Kidney (tissue), 14 donors: ENCODE measurements around the gene ASCL5. TPM values are rescaled to one million over a fixed set of nuclear protein-coding genes. Genes with fewer than 3 reads are reported as not detected.

Experiments used
- DNase-seq, 5 donors: peaks; one replicate each; pipeline ENCODE4 v3.0.0-alpha.2; 2013 to 2020
- FAIRE-seq: peaks from 2 replicates; lab custom pipeline; 2012; peaks lifted over from hg19 to GRCh38; lab: Jason Lieb, UNC
- H3K27ac ChIP-seq, 2 donors: one replicate each; pipeline ENCODE4 v1.7.0; 2013; ENCODE audit warnings: low read depth in 2 of 2, low read length in 2 of 2, inconsistent platforms in 1 of 2
- H3K27me3 ChIP-seq: one replicate; pipeline ENCODE4 v1.7.1; 2013; ENCODE audit warnings: low read length, inconsistent platforms; ENCODE audit not compliant: control insufficient read depth, insufficient read depth
- H3K36me3 ChIP-seq, 3 donors: one replicate each; pipeline versions ENCODE4 v1.7.0 to v1.7.1; 2013; ENCODE audit warnings: low read length in 3 of 3, control low read depth in 1 of 3, inconsistent platforms in 1 of 3; ENCODE audit not compliant: insufficient read depth in 3 of 3, control insufficient read depth in 2 of 3
- H3K4me1 ChIP-seq, 3 donors: one replicate each; pipeline versions ENCODE4 v1.7.0 to v1.7.1; 2013; ENCODE audit warnings: low read length in 3 of 3, inconsistent platforms in 1 of 3, low read depth in 1 of 3; ENCODE audit not compliant: control insufficient read depth in 2 of 3, insufficient read depth in 2 of 3
- H3K4me3 ChIP-seq, 3 donors: one replicate each; pipeline versions ENCODE4 v1.7.0 to v1.8.1; 2013; ENCODE audit warnings: low read length in 3 of 3, control low read depth in 1 of 3, inconsistent platforms in 1 of 3
- H3K9ac ChIP-seq, 3 donors: one replicate each; pipeline versions ENCODE4 v1.7.0 to v1.7.1; 2013; ENCODE audit warnings: low read length in 3 of 3, control low read depth in 1 of 3, inconsistent platforms in 1 of 3
- H3K9me3 ChIP-seq, 3 donors: one replicate each; pipeline versions ENCODE4 v1.7.0 to v1.7.1; 2013; ENCODE audit warnings: low read length in 3 of 3, control low read depth in 1 of 3, inconsistent platforms in 1 of 3; ENCODE audit not compliant: control insufficient read depth in 2 of 3, insufficient read depth in 1 of 3
- intact Hi-C: fragments of 100-400 bp; cut with DNase I; formaldehyde crosslinking; loops from one replicate; pipeline ENCODE4 v1.11.1; 2022
- polyA plus RNA-seq: library from polyadenylated mRNA; stranded (reverse); fragments of 350-450 nt; fragmentation: Illumina TruSeq; extraction: RNeasy Lipid Tissue Mini Kit (QIAGEN cat#74804); gene quantifications from one replicate; pipeline ENCODE4 v1.2.3, GENCODE V29; 2014; ENCODE audit warnings: low read depth, low replicate concordance; ENCODE audit not compliant: insufficient read depth
- total RNA-seq: library from RNA; stranded (reverse); fragmentation: NEBNext Ultra II Directional; extraction: Animal tissue kit (Norgen Biotek cat#: 25700); gene quantifications from one replicate; pipeline ENCODE4 v1.2.1, GENCODE V29; 2021
- TF ChIP-seq, protein P1 (sequence below): IDR thresholded peaks from 3 replicates; pipeline ENCODE4 v1.5.1; 2012; ENCODE audit warnings: mild to moderate bottlenecking, moderate library complexity, borderline replicate concordance; ENCODE audit not compliant: insufficient read depth; ENCODE audit errors: extremely low read depth
- donor health status: control.
- donor health status: control.
- donor health status: control.
- donor health status: control.
- donor health status: control.
- donor health status: DM: yes; HTN: yes; CAD: no.
- donor health status: Normal renal cell carcinoma (clear cell type).

ASCL5 gene
- total and polyA plus RNA-seq, 2 donors from 2014 or later = not detected

DNA sequence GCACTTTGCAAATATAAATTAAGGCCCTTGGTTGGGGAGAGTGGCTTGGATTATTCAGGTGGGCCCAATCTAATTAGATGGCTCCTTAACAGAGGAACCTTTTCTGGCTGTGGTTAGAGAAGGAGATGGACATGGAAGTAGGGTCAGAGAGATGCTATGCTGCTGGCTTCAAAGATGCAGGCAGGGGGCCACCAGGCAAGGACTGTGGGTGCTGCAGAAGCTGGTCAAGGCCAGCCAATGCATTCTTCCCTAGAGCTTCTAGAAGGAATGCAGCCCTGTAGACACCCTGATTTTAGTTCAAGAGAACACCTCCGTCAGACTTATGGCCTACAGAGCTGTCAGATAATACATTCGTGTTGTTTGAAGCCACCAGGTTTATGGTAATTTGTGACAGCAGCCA lies 31.0 kb upstream of the ASCL5 start:
- TF ChIP-seq, protein P1, sequence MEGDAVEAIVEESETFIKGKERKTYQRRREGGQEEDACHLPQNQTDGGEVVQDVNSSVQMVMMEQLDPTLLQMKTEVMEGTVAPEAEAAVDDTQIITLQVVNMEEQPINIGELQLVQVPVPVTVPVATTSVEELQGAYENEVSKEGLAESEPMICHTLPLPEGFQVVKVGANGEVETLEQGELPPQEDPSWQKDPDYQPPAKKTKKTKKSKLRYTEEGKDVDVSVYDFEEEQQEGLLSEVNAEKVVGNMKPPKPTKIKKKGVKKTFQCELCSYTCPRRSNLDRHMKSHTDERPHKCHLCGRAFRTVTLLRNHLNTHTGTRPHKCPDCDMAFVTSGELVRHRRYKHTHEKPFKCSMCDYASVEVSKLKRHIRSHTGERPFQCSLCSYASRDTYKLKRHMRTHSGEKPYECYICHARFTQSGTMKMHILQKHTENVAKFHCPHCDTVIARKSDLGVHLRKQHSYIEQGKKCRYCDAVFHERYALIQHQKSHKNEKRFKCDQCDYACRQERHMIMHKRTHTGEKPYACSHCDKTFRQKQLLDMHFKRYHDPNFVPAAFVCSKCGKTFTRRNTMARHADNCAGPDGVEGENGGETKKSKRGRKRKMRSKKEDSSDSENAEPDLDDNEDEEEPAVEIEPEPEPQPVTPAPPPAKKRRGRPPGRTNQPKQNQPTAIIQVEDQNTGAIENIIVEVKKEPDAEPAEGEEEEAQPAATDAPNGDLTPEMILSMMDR = no peak
- peaks cover 0 to 8% (median 3%) of the 10 kb centered on the region in 3 donors for H3K4me1 ChIP-seq
- no peaks in the 10 kb centered on the region for H3K27me3 ChIP-seq
- no peak overlapping the region for H3K27ac ChIP-seq
- H3K4me3 ChIP-seq = no peak overlapping the region
- intact Hi-C loops = no loop called here
- H3K36me3 ChIP-seq = no peaks in the 10 kb centered on the region
- FAIRE-seq (no peak), DNase-seq (no peak)
- no peak overlapping the region for H3K9ac ChIP-seq
- no peaks in the 10 kb centered on the region for H3K9me3 ChIP-seq

- H3K27me3 ChIP-seq = no peaks in the 10 kb centered on the region
- TF ChIP-seq, protein P1 = no peak
- H3K27ac ChIP-seq = no peak overlapping the region
- DNase-seq (no peak), FAIRE-seq (no peak)
- no peak overlapping the region for H3K9ac ChIP-seq
- intact Hi-C loops = no loop called here
- peaks cover 0 to 8% (median 3%) of the 10 kb centered on the region in 3 donors for H3K4me1 ChIP-seq
- H3K36me3 ChIP-seq = peaks cover 0 to 2% (median 0%) of the 10 kb centered on the region in 3 donors
- no peak overlapping the region for H3K4me3 ChIP-seq
- no peaks in the 10 kb centered on the region for H3K9me3 ChIP-seq
These were observed 29.8 kb upstream of the ASCL5 start for GRCh38 chr1:201156819-201157218.

DNA sequence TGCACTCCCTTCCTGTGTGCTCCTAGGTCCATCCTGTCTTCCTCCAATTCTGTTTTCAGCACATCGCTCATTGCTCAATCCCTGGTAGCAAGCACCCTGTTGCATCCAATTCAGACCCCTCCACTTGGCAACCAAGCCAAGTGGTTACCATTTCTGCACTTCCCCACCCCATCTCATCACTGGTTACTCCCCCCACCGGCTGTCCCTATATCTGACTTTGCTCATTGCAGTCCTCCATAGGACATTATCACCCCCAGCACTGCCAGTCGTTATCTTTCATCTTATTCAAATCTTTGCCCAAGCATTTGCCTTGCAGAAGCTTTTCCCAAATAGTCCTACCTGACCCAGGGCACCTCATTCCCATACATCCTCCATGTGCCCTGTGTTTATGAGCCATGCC lies 29.4 kb upstream of the ASCL5 start:
- H3K36me3 ChIP-seq = peaks cover 0 to 5% (median 0%) of the 10 kb centered on the region in 3 donors
- H3K4me1 ChIP-seq = peaks cover 0 to 8% (median 3%) of the 10 kb centered on the region in 3 donors
- FAIRE-seq (no peak), DNase-seq (no peak)
- TF ChIP-seq, protein P1 = no peak
- no peak overlapping the region for H3K4me3 ChIP-seq
- no peaks in the 10 kb centered on the region for H3K27me3 ChIP-seq
- H3K9ac ChIP-seq = no peak overlapping the region
- intact Hi-C loops = no loop called here
- H3K9me3 ChIP-seq = no peaks in the 10 kb centered on the region
- no peak overlapping the region for H3K27ac ChIP-seq

- TF ChIP-seq, protein P1 = no peak
- peaks cover 0 to 11% (median 0%) of the 10 kb centered on the region in 3 donors for H3K36me3 ChIP-seq
- peak in 1 of 5 donors; percentile 16 for DNase-seq
- intact Hi-C loops = no loop called here
- no peak overlapping the region for H3K27ac ChIP-seq
- no peaks in the 10 kb centered on the region for H3K27me3 ChIP-seq
- H3K9me3 ChIP-seq = no peaks in the 10 kb centered on the region
- H3K9ac ChIP-seq = no peak overlapping the region
- H3K4me3 ChIP-seq = no peak overlapping the region
- FAIRE-seq = no peak
- peaks cover 0 to 8% (median 3%) of the 10 kb centered on the region in 3 donors for H3K4me1 ChIP-seq
These were observed 28.4 kb upstream of the ASCL5 start for GRCh38 chr1:201155354-201155753.
